Parietal lobe (tissue), 2 donors: Measurements from ENCODE around the gene ABCA10. TPM values are rescaled to one million over a fixed set of nuclear protein-coding genes. Genes with fewer than 3 reads are reported as not detected.

ENCODE experiments used
- small RNA-seq: library from RNA; depleted of rRNA; stranded (forward); fragments of <200 nt; gene quantifications from one replicate; pipeline ENCODE3, GENCODE V24; 2014; ENCODE audit warnings: low replicate concordance
- total RNA-seq: library from RNA; depleted of rRNA; stranded (reverse); fragments of >200 nt; gene quantifications from one replicate; pipeline ENCODE4 v1.2.3, GENCODE V29; 2014

The ABCA10 gene
- 4.1 TPM for total RNA-seq

GRCh38 chr17:69228576-69228975 lies at the start of gene ABCA10:
Gene ABCA10, minus strand, starts transcription at chr17:69228824. Its CDS starts 3,466 bp downstream, at chr17:69225358.

DNA sequence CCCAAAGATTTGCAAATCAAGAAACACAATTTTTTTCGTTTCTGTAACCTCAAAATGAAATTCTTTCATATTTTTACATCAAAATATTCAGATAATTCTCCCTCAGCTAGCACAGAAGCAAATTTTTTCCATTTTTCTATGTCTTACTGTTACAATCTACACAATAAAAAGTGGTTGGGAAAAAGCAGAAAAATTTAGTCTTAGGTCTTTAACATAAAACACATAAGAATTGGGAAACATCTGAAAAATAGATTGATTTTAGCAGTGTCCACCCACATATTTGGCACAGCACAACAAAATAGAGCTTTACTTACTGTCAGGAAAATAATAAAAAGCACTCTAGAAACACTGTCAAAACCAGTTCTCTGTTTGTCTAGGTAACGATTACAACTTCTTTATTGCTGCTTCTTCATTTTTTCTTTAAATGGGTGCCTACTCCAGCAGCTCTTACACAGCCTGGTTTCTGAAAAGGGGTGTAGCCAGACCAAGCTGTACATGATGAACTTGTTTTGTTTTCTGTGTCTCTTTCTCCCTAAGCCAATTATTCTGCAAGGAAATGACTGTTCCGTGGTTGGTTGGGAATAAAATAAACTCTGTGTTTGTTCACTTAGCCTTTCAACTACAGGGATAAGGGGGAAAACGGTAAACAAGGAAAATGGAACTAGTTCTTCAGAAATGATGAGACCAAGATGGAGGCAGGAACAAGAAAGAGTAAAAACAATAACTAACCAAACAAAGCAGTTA lies 87.0 kb downstream of the ABCA10 start, which contains the start of gene ABCA6:
ABCA6 (minus strand) TSS at position 465 of the 744 bp plus-strand sequence. CDS start 1,192 bp downstream, outside the sequence.

Small RNA genes lying within 50 kb of the gene (small RNA-seq; reads per million reads assigned to genes)
- not detected for gene MIR4524B

Other genes starting within 250 kb of the ABCA10 start
- gene ABCA9, start 167.9 kb downstream of the ABCA10 start, total RNA-seq: 4.4 TPM
- 11.3 TPM for gene ABCA6, start 86.9 kb downstream of the ABCA10 start, total RNA-seq
- gene ABCA5, start 98.3 kb upstream of the ABCA10 start, total RNA-seq: 77.3 TPM
- gene MAP2K6, start 185.9 kb upstream of the ABCA10 start, total RNA-seq: 47.3 TPM